HEK293T (cell line): ENCODE results near the gene MICALL2.

Experiments used
- CTCF ChIA-PET: fragments of 350-600 bp; formaldehyde crosslinking; extraction: SDS; loops from one replicate; lab custom pipeline; 2021; ENCODE audit warnings: antibody characterized with exemption, inconsistent platforms; lab: Yijun Ruan, JAX
- POLR2A ChIA-PET: fragments of 350-600 bp; formaldehyde crosslinking; extraction: SDS; loops from one replicate; lab custom pipeline; 2020; ENCODE audit warnings: antibody characterized with exemption, inconsistent platforms; lab: Yijun Ruan, JAX
- DNase-seq: peaks from one replicate; pipeline ENCODE4 v3.0.0; 2012; ENCODE audit warnings: mixed read lengths; ENCODE audit errors: extremely low spot score
- ARNT ChIP-seq: fragments of 450-650 bp; IDR thresholded peaks from 2 replicates; pipeline ENCODE4 v1.6.1; 2017; ENCODE audit warnings: mild to moderate bottlenecking
- BHLHE40 ChIP-seq: fragments of 450-650 bp; IDR thresholded peaks from 2 replicates; pipeline ENCODE4 v1.6.1; 2016; ENCODE audit warnings: mild to moderate bottlenecking, moderate library complexity, borderline replicate concordance
- CTBP1 ChIP-seq: fragments of 450-650 bp; IDR thresholded peaks from 2 replicates; pipeline ENCODE4 v1.6.1; 2016; ENCODE audit warnings: borderline replicate concordance
- ELF4 ChIP-seq: fragments of 450-650 bp; IDR thresholded peaks from 2 replicates; pipeline ENCODE4 v1.6.1; 2017; ENCODE audit warnings: antibody characterized with exemption
- FOXA1 ChIP-seq: fragments of 450-650 bp; IDR thresholded peaks from 2 replicates; pipeline ENCODE4 v1.6.1; 2016; ENCODE audit warnings: mild to moderate bottlenecking
- FOXK2 ChIP-seq: fragments of 450-650 bp; IDR thresholded peaks from 2 replicates; pipeline ENCODE4 v1.6.1; 2016; ENCODE audit warnings: mild to moderate bottlenecking
- FOXM1 ChIP-seq: fragments of 450-650 bp; IDR thresholded peaks from 2 replicates; pipeline ENCODE4 v1.6.1; 2017; ENCODE audit warnings: mild to moderate bottlenecking, borderline replicate concordance
- HDGF ChIP-seq: fragments of 450-650 bp; IDR thresholded peaks from 2 replicates; pipeline ENCODE4 v1.6.1; 2017; ENCODE audit warnings: antibody characterized with exemption, borderline replicate concordance
- L3MBTL2 ChIP-seq: fragments of 450-650 bp; conservative IDR thresholded peaks from 2 replicates; pipeline ENCODE4 v1.6.1; 2016; ENCODE audit warnings: mild to moderate bottlenecking
- LEF1 ChIP-seq: fragments of 450-650 bp; IDR thresholded peaks from 2 replicates; pipeline ENCODE4 v1.6.1; 2017; ENCODE audit warnings: mild to moderate bottlenecking, borderline replicate concordance
- NFRKB ChIP-seq: fragments of 450-650 bp; IDR thresholded peaks from 2 replicates; pipeline ENCODE4 v1.6.1; 2016; ENCODE audit warnings: mild to moderate bottlenecking, moderate library complexity
- SP1 ChIP-seq: fragments of 450-650 bp; IDR thresholded peaks from 2 replicates; pipeline ENCODE4 v1.6.1; 2017
- SUZ12 ChIP-seq: fragments of 450-650 bp; IDR thresholded peaks from 2 replicates; pipeline ENCODE4 v1.6.1; 2016; ENCODE audit warnings: mild to moderate bottlenecking
- TARDBP ChIP-seq: fragments of 450-650 bp; IDR thresholded peaks from 2 replicates; pipeline ENCODE4 v1.6.1; 2016
- ZNF384 ChIP-seq: fragments of 450-650 bp; IDR thresholded peaks from 2 replicates; pipeline ENCODE4 v1.6.1; 2016
- TF ChIP-seq, protein P1 (sequence below): fragments of 450-650 bp; IDR thresholded peaks from 2 replicates; pipeline ENCODE4 v1.6.1; 2016

Gene MICALL2

DNA sequence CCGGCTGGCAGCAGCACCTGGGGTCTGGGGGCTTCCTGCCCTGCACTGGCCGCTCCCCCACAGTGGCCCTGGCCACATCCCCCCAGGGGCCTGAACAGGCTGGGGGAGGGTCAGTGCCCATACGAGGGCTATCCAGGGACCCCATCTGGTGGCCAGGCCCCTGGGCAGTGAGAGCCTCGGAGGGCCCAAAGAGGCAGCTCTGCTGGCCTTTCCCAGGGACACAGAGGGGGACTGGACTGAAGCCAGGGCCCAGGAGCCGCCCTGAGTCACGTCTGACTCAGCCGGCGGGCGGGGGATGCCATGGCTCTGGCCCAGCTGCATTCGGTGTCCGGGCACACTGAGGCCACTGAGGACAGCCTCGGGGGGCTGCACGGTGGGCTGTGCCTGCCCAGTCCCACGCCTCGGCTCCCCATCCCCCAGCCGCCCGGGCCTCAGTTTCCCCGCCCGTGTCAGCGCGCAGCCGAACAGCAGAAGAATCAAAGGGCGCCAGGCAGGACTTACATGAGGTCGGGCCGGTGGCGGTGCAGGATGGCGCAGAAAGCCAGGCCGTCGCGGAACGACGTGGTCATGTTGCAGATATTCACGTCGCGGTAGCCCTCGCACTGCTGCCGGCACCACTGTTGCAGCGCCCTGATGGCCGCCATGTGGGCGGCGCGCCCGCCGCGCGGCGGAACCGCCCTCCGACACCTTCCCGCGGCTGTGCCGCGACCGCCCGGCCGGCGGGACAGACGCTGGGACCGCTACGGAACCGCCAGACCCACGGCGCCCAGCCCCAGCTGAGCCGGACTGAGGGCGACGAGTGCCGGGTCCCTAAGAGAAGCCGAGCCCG is at the start of gene MICALL2:
MICALL2 (minus strand) TSS at position 788 of the 829 bp plus-strand sequence; CDS start at position 644, 144 bp downstream.
- peak; percentile 38 for DNase-seq
- CTCF ChIA-PET, result no interaction called here

DNA sequence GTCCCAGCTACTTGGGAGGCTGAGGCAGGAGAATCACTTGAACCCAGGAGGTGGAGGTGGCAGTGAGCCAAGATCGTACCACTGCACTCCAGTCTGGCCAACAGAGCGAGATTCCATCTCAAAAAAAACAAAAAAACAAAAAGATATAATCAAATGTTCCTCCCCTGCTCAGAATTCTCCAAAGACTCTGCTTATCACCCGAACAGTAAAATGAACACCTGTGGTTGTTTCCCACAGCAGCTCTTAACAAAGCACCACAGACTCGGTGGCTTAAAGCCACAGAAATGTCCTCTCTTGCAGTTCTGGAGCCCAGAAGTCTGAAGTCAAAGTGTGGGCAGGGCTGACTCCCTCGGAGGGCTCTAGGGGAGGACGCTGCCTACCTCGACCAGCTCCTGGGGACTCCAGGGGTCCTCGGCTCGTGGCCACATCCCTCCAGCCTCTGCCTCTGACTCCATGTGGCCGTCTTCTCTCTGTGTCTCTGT is 49.0 kb upstream of the MICALL2 start:
- ChIA-PET POLR2A (interaction anchor here (1.3 kb wide), 1 partner anchor 36 kb away, joined by 4 read pairs; no protein-coding TSS in a partner anchor), CTCF (interaction anchor here (0.7 kb wide), 1 partner anchor 67 kb away, joined by 4 read pairs; no protein-coding TSS in a partner anchor)
- TF ChIP-seq ZNF384 (no peak), CTBP1 (no peak), ELF4 (no peak), LEF1 (no peak), SUZ12 (no peak), FOXA1 (no peak), SP1 (no peak)
- TF ChIP-seq, protein P1, sequence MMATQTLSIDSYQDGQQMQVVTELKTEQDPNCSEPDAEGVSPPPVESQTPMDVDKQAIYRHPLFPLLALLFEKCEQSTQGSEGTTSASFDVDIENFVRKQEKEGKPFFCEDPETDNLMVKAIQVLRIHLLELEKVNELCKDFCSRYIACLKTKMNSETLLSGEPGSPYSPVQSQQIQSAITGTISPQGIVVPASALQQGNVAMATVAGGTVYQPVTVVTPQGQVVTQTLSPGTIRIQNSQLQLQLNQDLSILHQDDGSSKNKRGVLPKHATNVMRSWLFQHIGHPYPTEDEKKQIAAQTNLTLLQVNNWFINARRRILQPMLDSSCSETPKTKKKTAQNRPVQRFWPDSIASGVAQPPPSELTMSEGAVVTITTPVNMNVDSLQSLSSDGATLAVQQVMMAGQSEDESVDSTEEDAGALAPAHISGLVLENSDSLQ, result no peak
- DNase-seq, result no peak

More for the DNA sequence above, at the start of gene MICALL2:
- TF ChIP-seq FOXA1, result no peak
- no peak for TF ChIP-seq BHLHE40
- TF ChIP-seq ELF4, result no peak
- no peak for TF ChIP-seq HDGF
- no peak for TF ChIP-seq LEF1
- no peak for TF ChIP-seq SP1
- TF ChIP-seq TARDBP, result no peak
- TF ChIP-seq, protein P1, result no peak
- TF ChIP-seq FOXK2, result no peak
- TF ChIP-seq FOXM1, result no peak
- no peak for TF ChIP-seq ZNF384
- TF ChIP-seq SUZ12, result no peak
- TF ChIP-seq NFRKB, result no peak
- TF ChIP-seq L3MBTL2, result no peak
- no peak for TF ChIP-seq ARNT
- POLR2A ChIA-PET, result interaction anchor here (1.1 kb wide), 1 partner anchor 11 kb away, joined by 3 read pairs; no protein-coding TSS in a partner anchor

DNA sequence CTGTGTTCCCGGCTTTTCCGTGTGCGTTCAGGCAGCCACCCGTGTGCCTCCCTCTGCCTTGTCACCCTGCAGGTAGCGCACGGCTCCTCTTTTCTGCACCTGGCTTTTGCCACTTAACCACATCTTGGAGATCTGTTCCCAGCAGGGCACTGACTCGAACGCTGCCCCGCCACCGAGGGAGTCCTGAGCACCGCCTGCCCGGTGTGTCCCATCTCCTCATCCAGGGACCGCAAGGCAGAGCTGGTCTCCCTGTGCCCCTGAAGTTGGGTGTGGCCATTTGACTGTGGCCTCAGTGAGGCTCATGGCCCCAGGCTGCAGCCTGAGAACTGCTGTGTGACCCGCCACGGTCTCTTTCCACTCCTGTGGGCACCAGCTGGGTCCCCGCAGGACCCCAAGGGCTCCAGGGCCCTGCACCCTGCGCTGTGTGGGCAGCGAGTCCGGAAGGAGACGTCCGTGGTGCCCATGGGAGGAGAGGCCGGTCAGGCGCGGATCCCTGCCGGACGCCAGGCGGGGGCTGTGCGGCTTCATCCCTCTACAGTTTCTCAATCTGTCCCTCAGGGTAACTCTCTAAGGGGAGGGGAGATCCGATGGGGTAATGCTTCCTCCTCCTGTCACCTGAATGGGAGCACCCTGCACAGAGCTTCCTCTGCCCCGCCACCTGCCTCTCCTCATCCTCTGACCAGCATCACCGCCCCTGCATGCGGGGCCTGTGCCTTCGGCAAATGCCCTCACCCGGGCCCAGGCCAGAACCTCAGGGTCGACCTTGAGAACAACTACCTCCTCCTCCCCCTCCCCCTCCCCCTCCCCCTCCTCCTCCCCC is 46.7 kb upstream of the MICALL2 start:
- POLR2A ChIA-PET, result interaction anchor here (0.9 to 1.8 kb wide), 4 partner anchors 28 to 56 kb away, joined by 3 to 5 read pairs (median 3); no protein-coding TSS in a partner anchor
- TF ChIP-seq TARDBP (no peak), ELF4 (no peak), CTBP1 (no peak), FOXM1 (no peak), LEF1 (no peak), HDGF (no peak), ZNF384 (no peak), SP1 (no peak), ARNT (no peak), L3MBTL2 (no peak), NFRKB (no peak), SUZ12 (no peak), FOXA1 (no peak), FOXK2 (no peak), BHLHE40 (no peak)
- TF ChIP-seq, protein P1, result no peak
- CTCF ChIA-PET, result interaction anchor here (1.1 kb wide), 1 partner anchor 28 kb away, joined by 3 read pairs; no protein-coding TSS in a partner anchor
- no peak for DNase-seq

DNA sequence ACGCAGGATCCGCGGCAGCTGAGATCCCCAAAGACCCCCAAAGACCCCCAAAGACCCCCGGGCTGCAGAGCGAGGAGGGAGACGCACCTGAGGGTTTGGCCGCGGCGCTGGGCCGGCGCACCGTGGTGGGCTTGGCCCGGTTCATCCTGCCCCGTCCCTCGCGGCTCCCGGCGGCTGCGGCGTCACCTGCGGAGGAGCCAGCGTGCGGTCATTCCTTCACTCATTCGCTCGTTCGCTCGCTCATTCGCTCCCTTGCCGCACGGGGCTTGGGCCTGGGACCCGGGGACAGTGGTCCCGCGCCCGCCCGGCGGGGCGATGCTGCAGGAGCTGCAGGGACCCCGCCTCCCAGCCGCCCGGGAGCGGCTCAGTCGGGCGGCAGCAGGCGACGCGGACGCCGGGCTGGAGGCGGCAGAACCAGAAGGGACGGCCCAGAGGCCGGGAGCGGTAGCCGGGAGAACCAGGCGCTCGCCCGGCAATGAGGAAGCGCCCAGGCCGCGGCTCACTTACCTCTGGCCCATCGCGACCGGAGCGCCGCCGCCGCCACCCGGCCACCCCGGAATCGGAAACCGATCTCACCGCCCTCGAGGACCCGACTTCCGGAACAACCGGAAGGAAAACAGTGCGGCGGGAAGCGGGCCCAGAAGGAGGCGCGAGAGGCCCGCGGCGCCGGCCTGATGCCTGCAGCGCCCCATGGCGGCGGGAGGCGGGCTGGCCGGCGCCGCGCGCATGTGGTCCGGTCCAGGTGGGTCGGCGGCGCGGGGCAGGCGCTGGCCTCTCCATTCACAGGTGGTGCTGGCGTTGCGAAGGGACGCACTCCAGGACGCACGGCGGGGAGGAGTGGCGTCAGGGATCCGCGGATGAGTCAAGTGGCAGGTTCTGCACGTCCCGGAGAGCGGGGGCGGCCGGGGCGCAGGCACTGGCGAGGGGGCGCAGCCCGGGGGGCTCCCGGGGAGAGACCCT is 44.8 kb upstream of the MICALL2 start, which contains the start of gene INTS1:
INTS1 (minus strand) TSS at position 574 of the 960 bp plus-strand sequence; CDS start at position 145, 429 bp downstream.
- ChIA-PET POLR2A (interaction anchor here (1.4 kb wide), 1 partner anchor 66 kb away, joined by 4 read pairs; the partner anchor contains the start of gene PSMG3), CTCF (interaction anchor here (0.6 kb wide), 1 partner anchor 1109 kb away, joined by 4 read pairs; no protein-coding TSS in a partner anchor)
- TF ChIP-seq, protein P1, result peak; percentile 16; the same call in 1 of the 2 replicates
- TF ChIP-seq FOXA1, result no peak
- TF ChIP-seq ARNT, result peak; percentile 61
- TF ChIP-seq FOXM1, result no peak; the same call in 1 of the 2 replicates
- TF ChIP-seq ELF4, result peak; percentile 33; the same call in 1 of the 2 replicates
- no peak for TF ChIP-seq SP1
- TF ChIP-seq ZNF384, result no peak
- no peak for TF ChIP-seq L3MBTL2
- peak; percentile 93 for DNase-seq
